ENCODE data around the gene ANKFY1. TPM values are rescaled to one million over a fixed set of nuclear protein-coding genes. Genes with fewer than 3 reads are reported as not detected.

The ANKFY1 gene
- total and polyA plus RNA-seq, 2 experiments from 2014 or later, result 18.6 to 32.8 TPM

DNA sequence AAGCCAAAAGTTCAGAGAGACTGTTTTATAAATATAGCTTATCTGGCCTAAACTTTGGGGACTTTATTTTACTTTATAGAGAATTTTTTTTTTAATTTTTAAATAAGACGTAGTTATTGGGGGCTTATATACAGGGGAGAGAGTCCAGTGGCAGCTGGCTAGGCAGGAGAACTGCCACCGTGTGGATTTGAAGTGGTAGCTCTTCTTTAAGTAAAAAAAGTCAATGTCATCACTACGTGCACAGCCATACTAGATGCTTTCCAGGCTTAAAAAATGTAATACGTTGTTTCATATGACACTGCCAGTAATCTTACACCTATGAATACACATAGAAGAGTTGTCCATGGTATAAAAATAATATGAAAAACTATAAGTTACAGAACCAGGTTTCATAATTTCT is 31.9 kb upstream of the ANKFY1 start:
- no peaks in the 10 kb centered on the region for H4K20me1 ChIP-seq (ENCODE audit: insufficient read depth, poor library complexity, severe bottlenecking)
- no peak for DNase-seq (ENCODE audit: low spot score)
- no peak overlapping the region for H3K27ac ChIP-seq
- H3K4me2 ChIP-seq, result no peak overlapping the region
- H3K4me1 ChIP-seq (ENCODE audit: insufficient read depth), result no peaks in the 10 kb centered on the region
- WGBS (ENCODE audit: low lambda C conversion rate, missing lambda C conversion rate), result 70% methylated on average over 4 of the region's 4 CpGs
- peaks cover 44% of the 10 kb centered on the region for H3K79me2 ChIP-seq
- H3K4me3 ChIP-seq, result no peak overlapping the region
- H2AFZ ChIP-seq, result no peak overlapping the region
- H3K27me3 ChIP-seq, result no peaks in the 10 kb centered on the region
- H3K9me3 ChIP-seq (ENCODE audit: low read depth), result no peaks in the 10 kb centered on the region
- H3K36me3 ChIP-seq (replicated peaks; ENCODE audit: insufficient read depth, low read depth), result no peaks in the 10 kb centered on the region
- TF ChIP-seq, protein P1, sequence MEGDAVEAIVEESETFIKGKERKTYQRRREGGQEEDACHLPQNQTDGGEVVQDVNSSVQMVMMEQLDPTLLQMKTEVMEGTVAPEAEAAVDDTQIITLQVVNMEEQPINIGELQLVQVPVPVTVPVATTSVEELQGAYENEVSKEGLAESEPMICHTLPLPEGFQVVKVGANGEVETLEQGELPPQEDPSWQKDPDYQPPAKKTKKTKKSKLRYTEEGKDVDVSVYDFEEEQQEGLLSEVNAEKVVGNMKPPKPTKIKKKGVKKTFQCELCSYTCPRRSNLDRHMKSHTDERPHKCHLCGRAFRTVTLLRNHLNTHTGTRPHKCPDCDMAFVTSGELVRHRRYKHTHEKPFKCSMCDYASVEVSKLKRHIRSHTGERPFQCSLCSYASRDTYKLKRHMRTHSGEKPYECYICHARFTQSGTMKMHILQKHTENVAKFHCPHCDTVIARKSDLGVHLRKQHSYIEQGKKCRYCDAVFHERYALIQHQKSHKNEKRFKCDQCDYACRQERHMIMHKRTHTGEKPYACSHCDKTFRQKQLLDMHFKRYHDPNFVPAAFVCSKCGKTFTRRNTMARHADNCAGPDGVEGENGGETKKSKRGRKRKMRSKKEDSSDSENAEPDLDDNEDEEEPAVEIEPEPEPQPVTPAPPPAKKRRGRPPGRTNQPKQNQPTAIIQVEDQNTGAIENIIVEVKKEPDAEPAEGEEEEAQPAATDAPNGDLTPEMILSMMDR (IDR thresholded peaks at IDR 0.05; ENCODE audit: poor library complexity), result no peak
- TF ChIP-seq EZH2 (IDR thresholded peaks at IDR 0.05; ENCODE audit: borderline replicate concordance) (no peak), EZH2phosphoT487 (IDR thresholded peaks at IDR 0.05; ENCODE audit: low read depth, severe bottlenecking, unreplicated experiment) (no peak)
- no peaks in the 10 kb centered on the region for H3K9me2 ChIP-seq (replicated peaks; ENCODE audit: insufficient read depth)

DNA sequence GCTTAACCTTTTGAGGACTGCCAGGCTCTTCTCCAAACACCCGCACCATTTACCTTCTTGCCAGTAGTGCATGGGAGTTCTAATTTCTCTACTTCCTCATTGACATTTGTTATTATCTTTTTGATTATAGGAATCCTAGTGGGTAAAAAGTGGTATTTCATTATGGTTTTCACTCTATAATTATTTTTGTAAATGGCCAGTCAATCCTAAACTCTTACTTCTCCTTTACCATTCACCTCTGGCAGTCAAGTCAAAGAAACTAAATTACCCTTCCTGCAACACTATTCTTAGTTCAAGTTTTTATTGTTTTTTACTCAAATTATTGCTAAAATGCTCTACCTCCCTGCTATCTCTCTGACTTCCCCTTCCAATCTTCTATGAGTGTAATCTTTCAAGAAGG is 29.8 kb upstream of the ANKFY1 start:
- Histone ChIP-seq H3K4me1 (ENCODE audit: insufficient read depth) (no peaks in the 10 kb centered on the region), H3K4me2 (no peak overlapping the region), H3K79me2 (peaks cover 30% of the 10 kb centered on the region), H3K9me2 (replicated peaks; ENCODE audit: insufficient read depth) (no peaks in the 10 kb centered on the region), H3K9me3 (ENCODE audit: low read depth) (no peaks in the 10 kb centered on the region), H4K20me1 (ENCODE audit: insufficient read depth, poor library complexity, severe bottlenecking) (no peaks in the 10 kb centered on the region), H3K27me3 (no peaks in the 10 kb centered on the region), H3K4me3 (no peak overlapping the region), H3K27ac (no peak overlapping the region), H3K36me3 (replicated peaks; ENCODE audit: insufficient read depth, low read depth) (no peaks in the 10 kb centered on the region), H2AFZ (no peak overlapping the region)
- no peak for TF ChIP-seq EZH2 (IDR thresholded peaks at IDR 0.05; ENCODE audit: borderline replicate concordance)
- TF ChIP-seq, protein P1 (IDR thresholded peaks at IDR 0.05; ENCODE audit: poor library complexity), result no peak
- no peak for TF ChIP-seq EZH2phosphoT487 (IDR thresholded peaks at IDR 0.05; ENCODE audit: low read depth, severe bottlenecking, unreplicated experiment)
- WGBS (ENCODE audit: low lambda C conversion rate, missing lambda C conversion rate), result 95% methylated on average over 1 of the region's 1 CpG
- DNase-seq (ENCODE audit: low spot score), result no peak

DNA sequence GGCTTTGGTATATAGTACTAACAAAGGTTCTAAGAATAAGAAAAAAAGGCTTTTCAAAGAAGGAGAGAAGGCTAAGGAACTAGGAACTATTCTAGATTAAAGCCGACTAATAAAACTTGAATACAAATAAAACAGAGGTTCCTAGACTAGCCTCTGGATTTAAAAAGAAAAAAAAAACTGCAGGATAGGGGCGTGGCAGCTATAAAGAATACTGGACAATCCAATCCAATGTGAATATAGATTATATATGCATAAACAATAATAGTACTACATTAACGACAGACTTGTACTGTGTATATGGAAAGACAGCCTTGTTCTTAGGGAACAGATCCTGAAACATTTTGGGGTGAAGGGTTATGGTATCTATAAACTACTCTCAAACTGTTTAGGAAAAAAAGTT is 23.9 kb upstream of the ANKFY1 start:
- peaks cover 3% of the 10 kb centered on the region for H3K79me2 ChIP-seq
- no peaks in the 10 kb centered on the region for H3K36me3 ChIP-seq (replicated peaks; ENCODE audit: insufficient read depth, low read depth)

More for the DNA sequence above, 23.9 kb upstream of the ANKFY1 start:
- H3K27me3 ChIP-seq, result no peaks in the 10 kb centered on the region
- H2AFZ ChIP-seq, result no peak overlapping the region
- WGBS (ENCODE audit: low lambda C conversion rate, missing lambda C conversion rate), result 95% methylated on average over 3 of the region's 3 CpGs
- no peak for DNase-seq (ENCODE audit: low spot score)
- H3K9me3 ChIP-seq (ENCODE audit: low read depth), result no peaks in the 10 kb centered on the region
- H3K4me2 ChIP-seq, result no peak overlapping the region
- H3K9me2 ChIP-seq (replicated peaks; ENCODE audit: insufficient read depth), result no peaks in the 10 kb centered on the region
- no peaks in the 10 kb centered on the region for H3K4me1 ChIP-seq (ENCODE audit: insufficient read depth)
- TF ChIP-seq EZH2 (IDR thresholded peaks at IDR 0.05; ENCODE audit: borderline replicate concordance), result no peak
- no peak for TF ChIP-seq EZH2phosphoT487 (IDR thresholded peaks at IDR 0.05; ENCODE audit: low read depth, severe bottlenecking, unreplicated experiment)
- TF ChIP-seq, protein P1 (IDR thresholded peaks at IDR 0.05; ENCODE audit: poor library complexity), result no peak
- H3K4me3 ChIP-seq, result no peak overlapping the region
- peaks cover 3% of the 10 kb centered on the region for H4K20me1 ChIP-seq (ENCODE audit: insufficient read depth, poor library complexity, severe bottlenecking)
- H3K27ac ChIP-seq, result no peak overlapping the region

Measured in hepatocyte (in vitro differentiated cells).